Kidney epithelial cell (primary cell): ENCODE measurements around the gene RPA4. TPM values are rescaled to one million over a fixed set of nuclear protein-coding genes. Genes with fewer than 3 reads are reported as not detected.
"Not testable (repeated sequence)": the region's sequence is repeated elsewhere in the genome, so short reads cannot be mapped to it uniquely, and the experiment has no call there.

Experiments used
- DNase-seq: peaks from one replicate; pipeline ENCODE4 v3.0.0-alpha.2; 2010; ENCODE audit warnings: low read depth
- H3K27me3 ChIP-seq: 2 replicates; pipeline ENCODE4 v1.6.0; 2011; ENCODE audit warnings: low read length; ENCODE audit not compliant: control insufficient read depth, insufficient read depth
- H3K36me3 ChIP-seq: 2 replicates; pipeline ENCODE4 v1.5.1; 2011; ENCODE audit warnings: low read length; ENCODE audit not compliant: control insufficient read depth, insufficient read depth
- H3K4me3 ChIP-seq: 2 replicates; pipeline ENCODE4 v1.5.1; 2011; ENCODE audit warnings: low read depth, mild to moderate bottlenecking, control low read depth, low read length
- CTCF ChIP-seq: IDR thresholded peaks from 2 replicates; pipeline ENCODE4 v1.5.1; 2011; ENCODE audit warnings: mild to moderate bottlenecking, moderate library complexity, low read length, control low read depth, inconsistent platforms; ENCODE audit not compliant: insufficient read depth, poor library complexity, severe bottlenecking
- total RNA-seq: library from RNA; depleted of rRNA; stranded (reverse); fragments of >200 nt; gene quantifications from 2 replicates; pipeline ENCODE4 v1.2.3, GENCODE V29; 2015

The RPA4 gene
- total RNA-seq, 1 donor from 2014 or later = 0.21 TPM

GRCh38 chrX:96843566-96843965 is 40.1 kb upstream of the RPA4 start:
- Histone ChIP-seq H3K36me3 (no peaks in the 10 kb centered on the region), H3K4me3 (no peak overlapping the region), H3K27me3 (no peaks in the 10 kb centered on the region)
- peak; percentile 40 for TF ChIP-seq CTCF
- DNase-seq = peak; percentile 0

GRCh38 chrX:96846841-96847240 is 36.9 kb upstream of the RPA4 start:
- H3K36me3 ChIP-seq = no peaks in the 10 kb centered on the region

GRCh38 chrX:96859422-96859821 is 24.3 kb upstream of the RPA4 start:
- not testable (repeated sequence) for H3K27me3 ChIP-seq, H3K36me3 ChIP-seq, DNase-seq, H3K4me3 ChIP-seq

More at GRCh38 chrX:96846841-96847240, 36.9 kb upstream of the RPA4 start:
- no peak overlapping the region for H3K4me3 ChIP-seq
- no peak for TF ChIP-seq CTCF
- DNase-seq = no peak
- H3K27me3 ChIP-seq = no peaks in the 10 kb centered on the region

- Histone ChIP-seq H3K27me3 (no peaks in the 10 kb centered on the region), H3K4me3 (no peak overlapping the region), H3K36me3 (no peaks in the 10 kb centered on the region)
- DNase-seq = no peak
- no peak for TF ChIP-seq CTCF
These were observed 22.5 kb upstream of the RPA4 start for GRCh38 chrX:96861218-96861617.

- no peak for TF ChIP-seq CTCF
These were observed 22.0 kb upstream of the RPA4 start for GRCh38 chrX:96861661-96862060.

GRCh38 chrX:96884027-96884426 is 319 bp downstream of the RPA4 start:
- DNase-seq = no peak
- Histone ChIP-seq H3K27me3 (no peaks in the 10 kb centered on the region), H3K36me3 (no peaks in the 10 kb centered on the region), H3K4me3 (no peak overlapping the region)
- TF ChIP-seq CTCF = no peak

More at GRCh38 chrX:96861661-96862060, 22.0 kb upstream of the RPA4 start:
- H3K36me3 ChIP-seq = no peaks in the 10 kb centered on the region
- H3K27me3 ChIP-seq = no peaks in the 10 kb centered on the region
- H3K4me3 ChIP-seq = no peak overlapping the region
- DNase-seq = no peak
